ENCODE measurements around the gene GPR84.

GPR84 gene

DNA sequence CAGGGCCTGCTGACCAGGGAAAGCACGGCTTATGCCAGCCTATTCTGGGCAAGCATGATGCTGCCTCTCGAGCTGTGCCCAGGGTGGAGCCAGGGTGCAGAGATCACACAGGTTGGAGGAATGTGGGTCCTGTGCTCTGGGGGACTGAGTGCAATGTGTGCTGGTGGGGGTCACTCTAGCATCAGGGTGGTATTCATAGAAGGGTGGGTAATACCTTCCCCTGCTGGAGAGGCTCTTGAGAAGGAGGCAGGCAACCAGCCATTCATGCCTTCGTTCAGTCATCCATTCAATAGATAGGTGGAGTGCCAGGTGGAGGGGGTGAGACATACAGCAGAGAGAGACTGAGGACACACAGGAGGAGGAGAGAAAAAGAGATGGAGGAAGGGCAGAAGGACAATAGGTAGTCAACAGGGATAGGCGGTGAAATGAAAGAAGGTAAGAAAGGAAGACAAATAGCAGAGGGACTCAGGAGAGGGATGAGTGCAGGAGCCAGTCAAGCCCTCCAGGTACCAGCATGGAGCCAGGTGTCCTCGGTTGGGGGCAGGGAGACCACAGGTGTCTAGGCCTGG, 25.4 kb upstream of the GPR84 start:
- ChIA-PET CTCF (no interaction called here), POLR2A (ENCODE audit: low non-redundant PET) (no interaction called here)
- DNase-seq (ENCODE audit: low spot score), result no peak
- no peak for TF ChIP-seq CTCF (conservative IDR thresholded peaks at IDR 0.05; ENCODE audit: low read depth)
- peak overlapping the region; percentile 87 for H3K27ac ChIP-seq

DNA sequence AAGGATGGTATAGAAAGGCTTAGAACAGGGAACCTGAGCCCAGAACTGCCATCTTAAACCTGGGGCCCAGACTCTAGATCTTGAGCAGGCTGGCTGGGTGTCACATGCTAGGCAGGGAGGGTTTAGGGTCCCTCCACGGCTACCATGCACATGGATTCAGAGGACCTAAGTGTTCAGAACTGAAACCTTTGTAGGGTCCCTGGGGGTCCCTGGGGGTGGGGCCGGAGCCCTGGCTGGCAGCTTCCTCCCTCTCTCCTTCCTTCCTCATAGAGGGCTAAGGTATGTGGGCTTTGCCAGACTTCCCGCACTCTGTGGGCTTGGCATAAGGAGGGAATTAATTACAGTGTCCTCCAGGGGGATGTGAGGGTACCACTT, 24.8 kb upstream of the GPR84 start:
- CTCF ChIA-PET, result no interaction called here
- no peak for TF ChIP-seq CTCF (conservative IDR thresholded peaks at IDR 0.05; ENCODE audit: low read depth)
- POLR2A ChIA-PET (ENCODE audit: low non-redundant PET), result no interaction called here
- H3K27ac ChIP-seq, result peak overlapping the region; percentile 87
- no peak for DNase-seq (ENCODE audit: low spot score)

GRCh38 chr12:54388237-54389133, 24.2 kb upstream of the GPR84 start:
- ChIA-PET POLR2A (ENCODE audit: low non-redundant PET) (interaction anchor here (0.5 kb wide), 1 partner anchor 191 kb away, joined by 4 read pairs; no protein-coding TSS in a partner anchor), CTCF (interaction anchor here (0.8 kb wide), 1 partner anchor 11 kb away, joined by 4 read pairs; no protein-coding TSS in a partner anchor)
- TF ChIP-seq CTCF (conservative IDR thresholded peaks at IDR 0.05; ENCODE audit: low read depth), result no peak
- H3K27ac ChIP-seq, result peak overlapping the region; percentile 87
- no peak for DNase-seq (ENCODE audit: low spot score)

GRCh38 chr12:54387114-54387467, 22.8 kb upstream of the GPR84 start:
- ChIA-PET POLR2A (ENCODE audit: low non-redundant PET) (no interaction called here), CTCF (interaction anchor here (0.6 to 1.3 kb wide), 4 partner anchors 12 to 62 kb away, joined by 3 to 4 read pairs (median 4); partner anchors contain the start of gene COPZ1)
- no peak for DNase-seq (ENCODE audit: low spot score)
- TF ChIP-seq CTCF (conservative IDR thresholded peaks at IDR 0.05; ENCODE audit: low read depth), result no peak
- peak overlapping the region; percentile 87 for H3K27ac ChIP-seq

- no peak for DNase-seq (ENCODE audit: low spot score)
- H3K27ac ChIP-seq, result peak overlapping the region; percentile 87
- ChIA-PET CTCF (interaction anchor here (0.7 to 1.3 kb wide), 2 partner anchors 13 to 17 kb away, joined by 3 to 4 read pairs; no protein-coding TSS in a partner anchor), POLR2A (ENCODE audit: low non-redundant PET) (no interaction called here)
- TF ChIP-seq CTCF (conservative IDR thresholded peaks at IDR 0.05; ENCODE audit: low read depth), result no peak
Measured at GRCh38 chr12:54386403-54387113, 22.3 kb upstream of the GPR84 start.

DNA sequence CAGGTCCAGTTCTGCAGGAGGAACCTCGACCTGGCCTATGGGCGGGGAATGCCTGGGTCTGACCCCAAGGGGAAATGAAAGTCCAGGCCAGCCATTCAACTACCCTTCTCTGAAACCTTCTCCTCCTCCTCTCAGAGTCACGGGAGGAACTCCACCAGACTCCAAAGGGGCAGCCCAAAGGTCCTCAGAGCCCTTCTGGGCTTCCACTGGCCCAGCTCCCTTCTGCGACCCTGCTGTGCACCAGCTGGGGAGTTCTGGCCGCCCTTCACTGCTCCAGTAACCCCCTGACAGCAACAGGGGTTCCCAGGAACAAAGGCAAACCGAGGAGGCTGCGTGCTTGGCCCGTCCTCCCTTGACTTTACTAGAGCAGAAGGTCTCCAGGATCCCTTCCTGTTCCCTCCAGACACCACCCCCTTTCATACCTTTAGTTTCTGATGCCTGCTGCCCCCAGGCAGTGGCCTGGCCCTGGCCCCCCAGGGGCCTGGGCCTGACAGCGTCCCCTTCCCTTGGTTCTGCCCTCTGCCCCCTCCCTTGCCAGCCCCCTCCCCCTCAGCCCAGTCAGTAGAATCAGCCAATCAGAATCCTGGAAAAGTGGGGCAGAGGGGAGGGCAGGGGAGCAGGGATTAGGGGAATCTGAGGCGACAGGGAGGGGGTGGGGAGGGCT, 21.1 kb upstream of the GPR84 start:
- peak overlapping the region; percentile 55 for H3K27ac ChIP-seq
- DNase-seq (ENCODE audit: low spot score), result no peak
- ChIA-PET CTCF (no interaction called here), POLR2A (ENCODE audit: low non-redundant PET) (no interaction called here)
- TF ChIP-seq CTCF (conservative IDR thresholded peaks at IDR 0.05; ENCODE audit: low read depth), result no peak
